Suprapubic skin (tissue), 4 donors: ENCODE data around the gene MOAP1. TPM values are rescaled to one million over a fixed set of nuclear protein-coding genes. Genes with fewer than 3 reads are reported as not detected.
"Not testable (repeated sequence)": the region's sequence is repeated elsewhere in the genome, so short reads cannot be mapped to it uniquely, and the experiment has no call there.

Source experiments
- DNase-seq, 2 donors: peaks; one replicate each; pipeline ENCODE4 v3.0.0-alpha.2; 2019; ENCODE audit warnings: low spot score in 2 of 2
- H3K27ac ChIP-seq: fragments of 200-600 bp; sonication (generic); one replicate; pipeline ENCODE4 v1.5.1; 2019
- H3K27me3 ChIP-seq: fragments of 200-600 bp; sonication (generic); one replicate; pipeline ENCODE4 v1.5.1; 2019
- H3K36me3 ChIP-seq: fragments of 200-600 bp; sonication (generic); one replicate; pipeline ENCODE4 v1.5.1; 2019
- H3K4me1 ChIP-seq: fragments of 200-600 bp; sonication (generic); one replicate; pipeline ENCODE4 v1.5.1; 2019
- H3K4me3 ChIP-seq: fragments of 200-600 bp; sonication (generic); one replicate; pipeline ENCODE4 v1.5.1; 2019; ENCODE audit warnings: mild to moderate bottlenecking
- H3K9me3 ChIP-seq: fragments of 200-600 bp; sonication (generic); one replicate; pipeline ENCODE4 v1.5.1; 2019
- EP300 ChIP-seq: sonication (generic); formaldehyde crosslinking; IDR thresholded peaks from one replicate; pipeline ENCODE4 v1.6.1; 2017; ENCODE audit warnings: antibody characterized with exemption
- POLR2A ChIP-seq, 2 donors: fragments of 450-650 bp; IDR thresholded peaks; one replicate each; pipeline ENCODE4 v1.6.1; 2017; ENCODE audit warnings: antibody characterized with exemption in 2 of 2, mild to moderate bottlenecking in 2 of 2, moderate library complexity in 2 of 2
- POLR2AphosphoS5 ChIP-seq, 3 donors: sonication (generic); formaldehyde crosslinking; IDR thresholded peaks; one replicate each; pipeline ENCODE4 v1.6.1; 2017; ENCODE audit warnings: antibody characterized with exemption in 3 of 3
- WGBS: methylation state at CpG from one replicate; pipeline ENCODE4 v1.1.5; 2018; 5-methylcytosine and 5-hydroxymethylcytosine counted together
- total RNA-seq, 4 donors: library from RNA; depleted of rRNA; stranded (reverse); fragments of >200 nt; gene quantifications; one replicate each; pipeline ENCODE4 v1.1.0, GENCODE V29; 2016
- TF ChIP-seq, protein P1 (sequence below), 2 donors: fragments of 200-600 bp in 1 of 2; fragments of 450-650 bp in 1 of 2; sonication (generic) in 1 of 2; IDR thresholded peaks; one replicate each; pipeline ENCODE4 v1.5.1; 2016 to 2019; ENCODE audit warnings: antibody characterized with exemption in 2 of 2, mild to moderate bottlenecking in 1 of 2, moderate library complexity in 1 of 2

The MOAP1 gene
- total RNA-seq, 4 donors from 2014 or later = 18.2 to 33.9 (median 24.1) TPM

DNA sequence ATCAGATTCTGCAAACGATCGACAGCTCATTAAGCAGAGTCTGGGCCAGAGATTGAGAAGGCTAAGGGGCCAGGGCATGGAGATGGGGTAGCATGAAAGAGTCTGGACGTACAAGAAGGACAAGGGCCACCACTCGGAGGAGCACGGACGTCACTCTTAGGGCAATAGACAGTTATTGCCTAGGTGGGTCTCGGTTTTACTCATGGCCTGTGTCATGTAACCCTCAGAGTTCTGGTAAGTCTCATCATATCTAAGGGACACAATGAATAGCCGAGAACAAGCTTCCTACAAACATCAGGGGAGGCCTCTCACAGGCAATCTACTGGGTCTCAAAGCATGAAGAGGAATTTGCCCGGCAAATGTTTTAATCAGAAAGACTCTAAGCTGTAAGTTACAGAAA, 38.6 kb downstream of the MOAP1 start:
- DNase-seq = no peak
- 81% methylated on average over 9 of the region's 9 CpGs for WGBS
- TF ChIP-seq EP300 = no peak
- no peak overlapping the region for H3K4me3 ChIP-seq
- H3K27ac ChIP-seq = no peak overlapping the region
- H3K27me3 ChIP-seq = no peaks in the 10 kb centered on the region
- H3K4me1 ChIP-seq = peaks cover 8% of the 10 kb centered on the region
- no peaks in the 10 kb centered on the region for H3K36me3 ChIP-seq
- no peaks in the 10 kb centered on the region for H3K9me3 ChIP-seq

DNA sequence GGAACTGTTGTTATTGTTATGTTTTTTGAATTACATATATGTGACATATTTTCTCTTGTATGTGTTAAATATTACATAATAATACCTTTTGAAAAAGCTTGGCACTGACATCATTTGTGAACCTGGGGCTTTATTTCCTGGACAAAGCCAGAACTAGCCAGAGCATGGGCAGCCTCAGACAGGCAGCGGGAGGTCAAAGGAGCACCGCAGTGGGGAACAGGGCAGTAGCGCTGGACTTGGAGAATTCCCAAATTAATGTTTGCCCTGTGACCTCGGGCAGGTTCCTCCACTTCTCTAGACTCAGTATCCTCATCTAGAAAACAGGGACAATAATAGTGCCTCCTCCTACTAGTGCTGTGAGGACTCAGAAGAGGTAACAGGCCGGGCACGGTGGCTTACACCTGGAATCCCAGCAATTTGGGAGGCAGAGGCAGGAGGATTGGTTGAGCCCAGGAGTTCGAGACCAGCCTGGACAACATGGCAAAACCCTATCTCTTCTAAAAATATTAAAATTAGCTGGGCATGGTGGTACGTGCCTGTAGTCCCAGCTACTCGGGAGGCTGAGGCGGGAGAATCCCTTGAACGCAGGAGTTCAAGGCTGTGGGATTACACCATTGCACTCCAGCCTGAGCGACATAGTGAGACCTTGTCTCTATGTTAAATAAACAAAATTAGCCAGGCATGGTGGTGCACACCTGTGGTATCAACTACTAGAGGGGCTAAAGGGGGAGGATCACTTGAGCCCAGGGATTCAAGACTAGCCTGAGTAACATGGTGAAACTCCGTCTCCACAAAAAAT, 41.6 kb downstream of the MOAP1 start:
- Histone ChIP-seq H3K9me3 (no peaks in the 10 kb centered on the region), H3K4me3 (no peak overlapping the region), H3K27ac (no peak overlapping the region), H3K27me3 (no peaks in the 10 kb centered on the region), H3K36me3 (no peaks in the 10 kb centered on the region), H3K4me1 (peaks cover 4% of the 10 kb centered on the region)
- TF ChIP-seq EP300 (no peak), POLR2AphosphoS5 (IDR thresholded peaks at IDR 0.05) (no peak), POLR2A (IDR thresholded peaks at IDR 0.05) (no peak)
- TF ChIP-seq, protein P1, sequence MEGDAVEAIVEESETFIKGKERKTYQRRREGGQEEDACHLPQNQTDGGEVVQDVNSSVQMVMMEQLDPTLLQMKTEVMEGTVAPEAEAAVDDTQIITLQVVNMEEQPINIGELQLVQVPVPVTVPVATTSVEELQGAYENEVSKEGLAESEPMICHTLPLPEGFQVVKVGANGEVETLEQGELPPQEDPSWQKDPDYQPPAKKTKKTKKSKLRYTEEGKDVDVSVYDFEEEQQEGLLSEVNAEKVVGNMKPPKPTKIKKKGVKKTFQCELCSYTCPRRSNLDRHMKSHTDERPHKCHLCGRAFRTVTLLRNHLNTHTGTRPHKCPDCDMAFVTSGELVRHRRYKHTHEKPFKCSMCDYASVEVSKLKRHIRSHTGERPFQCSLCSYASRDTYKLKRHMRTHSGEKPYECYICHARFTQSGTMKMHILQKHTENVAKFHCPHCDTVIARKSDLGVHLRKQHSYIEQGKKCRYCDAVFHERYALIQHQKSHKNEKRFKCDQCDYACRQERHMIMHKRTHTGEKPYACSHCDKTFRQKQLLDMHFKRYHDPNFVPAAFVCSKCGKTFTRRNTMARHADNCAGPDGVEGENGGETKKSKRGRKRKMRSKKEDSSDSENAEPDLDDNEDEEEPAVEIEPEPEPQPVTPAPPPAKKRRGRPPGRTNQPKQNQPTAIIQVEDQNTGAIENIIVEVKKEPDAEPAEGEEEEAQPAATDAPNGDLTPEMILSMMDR (IDR thresholded peaks at IDR 0.05) = no peak
- DNase-seq = no peak
- 89% methylated on average over 11 of the region's 13 CpGs for WGBS

- no peak for DNase-seq
- Histone ChIP-seq H3K4me3 (no peak overlapping the region), H3K27me3 (no peaks in the 10 kb centered on the region), H3K4me1 (peaks cover 4% of the 10 kb centered on the region), H3K36me3 (no peaks in the 10 kb centered on the region), H3K9me3 (no peaks in the 10 kb centered on the region), H3K27ac (no peak overlapping the region)
- 37% methylated on average over 17 of the region's 17 CpGs for WGBS
- TF ChIP-seq POLR2A (IDR thresholded peaks at IDR 0.05) (no peak), EP300 (no peak), POLR2AphosphoS5 (IDR thresholded peaks at IDR 0.05) (no peak)
- TF ChIP-seq, protein P1 (IDR thresholded peaks at IDR 0.05) = no peak
Observed at GRCh38 chr14:93137864-93138263, 46.8 kb downstream of the MOAP1 start.

DNA sequence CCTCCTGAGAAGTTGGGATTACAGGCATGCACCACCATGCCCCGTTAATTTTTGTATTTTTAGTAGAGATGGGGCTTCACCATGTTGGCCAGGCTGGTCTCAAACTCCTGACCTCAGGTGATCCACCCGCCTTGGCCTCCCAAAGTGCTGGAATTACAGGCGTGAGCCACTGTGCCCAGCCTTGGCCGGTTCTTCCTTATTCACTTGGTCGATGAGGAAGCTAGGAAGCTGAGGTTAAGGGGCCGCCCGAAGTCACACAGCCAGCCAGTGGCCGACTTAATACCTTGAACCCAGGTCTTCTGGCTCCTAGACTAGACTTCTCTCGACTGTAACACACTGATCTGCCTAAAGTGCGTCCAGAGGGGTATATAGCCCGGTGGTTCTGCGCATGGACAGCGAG, 48.2 kb downstream of the MOAP1 start:
- DNase-seq, H3K27me3 ChIP-seq, H3K4me1 ChIP-seq, H3K4me3 ChIP-seq, H3K9me3 ChIP-seq, H3K27ac ChIP-seq, H3K36me3 ChIP-seq: not testable (repeated sequence)
- WGBS = 87% methylated on average over 13 of the region's 13 CpGs

- Histone ChIP-seq H3K36me3 (no peaks in the 10 kb centered on the region), H3K4me3 (no peak overlapping the region), H3K27ac (no peak overlapping the region), H3K27me3 (no peaks in the 10 kb centered on the region), H3K9me3 (no peaks in the 10 kb centered on the region), H3K4me1 (peaks cover 4% of the 10 kb centered on the region)
- no peak for DNase-seq
- TF ChIP-seq EP300 = no peak
- TF ChIP-seq POLR2A (IDR thresholded peaks at IDR 0.05) = no peak
- TF ChIP-seq, protein P1 (IDR thresholded peaks at IDR 0.05) = no peak
- no peak for TF ChIP-seq POLR2AphosphoS5 (IDR thresholded peaks at IDR 0.05)
- WGBS = 57% methylated on average over 8 of the region's 8 CpGs
Observed at GRCh38 chr14:93136009-93136408, 48.7 kb downstream of the MOAP1 start.

GRCh38 chr14:93135399-93135798, 49.3 kb downstream of the MOAP1 start:
- no peak overlapping the region for H3K4me3 ChIP-seq
- H3K27ac ChIP-seq = no peak overlapping the region
- no peak for DNase-seq
- 89% methylated on average over 5 of the region's 5 CpGs for WGBS
- peaks cover 4% of the 10 kb centered on the region for H3K4me1 ChIP-seq
- H3K36me3 ChIP-seq = no peaks in the 10 kb centered on the region
- no peaks in the 10 kb centered on the region for H3K27me3 ChIP-seq
- no peaks in the 10 kb centered on the region for H3K9me3 ChIP-seq
- TF ChIP-seq POLR2A (IDR thresholded peaks at IDR 0.05) (no peak), EP300 (no peak), POLR2AphosphoS5 (IDR thresholded peaks at IDR 0.05) (no peak)
- TF ChIP-seq, protein P1 (IDR thresholded peaks at IDR 0.05) = no peak
